Esophagus muscularis mucosa (tissue), 4 donors: ENCODE results near the gene KLRF1.

ENCODE experiments used
- CTCF ChIP-seq, 3 experiments: fragments of 200-600 bp in 2 of 3; fragments of 450-650 bp in 1 of 3; sonication (generic) in 2 of 3; IDR thresholded peaks; one replicate each; pipeline ENCODE4 v1.5.1; 2017 to 2019; ENCODE audit warnings: antibody characterized with exemption in 3 of 3, mild to moderate bottlenecking in 2 of 3, moderate library complexity in 1 of 3
- EP300 ChIP-seq: sonication (generic); formaldehyde crosslinking; IDR thresholded peaks from one replicate; pipeline ENCODE4 v1.6.1; 2017; ENCODE audit warnings: antibody characterized with exemption
- POLR2A ChIP-seq: fragments of 450-650 bp; IDR thresholded peaks from one replicate; pipeline ENCODE4 v1.6.1; 2017; ENCODE audit warnings: antibody characterized with exemption, moderate library complexity, mild to moderate bottlenecking, low read depth
- POLR2AphosphoS5 ChIP-seq, 2 donors: sonication (generic); formaldehyde crosslinking; IDR thresholded peaks; one replicate each; pipeline ENCODE4 v1.6.1; 2017; ENCODE audit warnings: antibody characterized with exemption in 2 of 2

GRCh38 chr12:9881988-9882387, 54.7 kb downstream of the KLRF1 start:
- TF ChIP-seq POLR2A (no peak), CTCF (IDR thresholded peaks at IDR 0.05) (no peak), EP300 (no peak), POLR2AphosphoS5 (IDR thresholded peaks at IDR 0.05) (no peak)
